ENCODE results near the gene AVP.

- TF ChIP-seq EZH2phosphoT487 (IDR thresholded peaks at IDR 0.05; ENCODE audit: borderline replicate concordance, low read depth, low read length) (no peak), CTCF (conservative IDR thresholded peaks at IDR 0.05; ENCODE audit: low read length) (no peak)
Observed at GRCh38 chr20:3059489-3059888, 25.0 kb downstream of the AVP start.

All from OCI-LY7 (cell line).